Transverse colon (tissue), 4 donors: Measurements from ENCODE around the gene ANO9. TPM values are rescaled to one million over a fixed set of nuclear protein-coding genes. Genes with fewer than 3 reads are reported as not detected.

Experiments used
- DNase-seq: peaks from one replicate; pipeline ENCODE4 v3.0.0-alpha.2; 2019
- H3K27ac ChIP-seq, 4 donors: fragments of 200-600 bp; sonication (generic); 2 replicates each; pipeline ENCODE4 v1.5.1; 2016 to 2018; ENCODE audit warnings: inconsistent platforms in 4 of 4
- H3K27me3 ChIP-seq: fragments of 200-600 bp; sonication (generic); 2 replicates; pipeline ENCODE4 v1.5.1; 2017; ENCODE audit warnings: inconsistent platforms
- H3K36me3 ChIP-seq, 4 donors: fragments of 200-600 bp; sonication (generic); 2 replicates each; pipeline ENCODE4 v1.5.1; 2017 to 2019; ENCODE audit warnings: inconsistent platforms in 4 of 4
- H3K4me1 ChIP-seq, 4 donors: fragments of 200-600 bp; sonication (generic); 2 replicates each; pipeline ENCODE4 v1.5.1; 2017 to 2020; ENCODE audit warnings: inconsistent platforms in 4 of 4
- H3K4me3 ChIP-seq, 4 donors: fragments of 200-600 bp; sonication (generic); 1 replicate in 1 of 4; 2 replicates in 3 of 4; pipeline versions ENCODE4 v1.5.1 to v1.6.1; 2017 to 2019; ENCODE audit warnings: inconsistent platforms in 4 of 4
- H3K9me3 ChIP-seq, 2 donors: fragments of 200-600 bp; sonication (generic); 2 replicates each; pipeline ENCODE4 v1.5.1; 2017 to 2019; ENCODE audit warnings: inconsistent platforms in 2 of 2
- CTCF ChIP-seq, 5 experiments: fragments of 200-600 bp in 3 of 5; fragments of 450-650 bp in 2 of 5; sonication (generic) in 3 of 5; IDR thresholded peaks; 1 replicate in 2 of 5; 2 replicates in 3 of 5; pipeline ENCODE4 v1.5.1; 2016 to 2017; ENCODE audit warnings: antibody characterized with exemption in 5 of 5, inconsistent platforms in 3 of 5, mild to moderate bottlenecking in 2 of 5, moderate library complexity in 1 of 5
- EP300 ChIP-seq: sonication (generic); formaldehyde crosslinking; IDR thresholded peaks from one replicate; pipeline ENCODE4 v1.6.1; 2017; ENCODE audit warnings: antibody characterized with exemption, low read depth
- POLR2A ChIP-seq: fragments of 450-650 bp; IDR thresholded peaks from one replicate; pipeline ENCODE4 v1.6.1; 2016; ENCODE audit warnings: antibody characterized with exemption, mild to moderate bottlenecking, moderate library complexity
- POLR2AphosphoS5 ChIP-seq, 3 donors: sonication (generic); formaldehyde crosslinking; IDR thresholded peaks; one replicate each; pipeline ENCODE4 v1.6.1; 2016; ENCODE audit warnings: antibody characterized with exemption in 3 of 3
- WGBS, 2 donors: methylation state at CpG; one replicate each; pipeline ENCODE4 v1.1.5; 2018; ENCODE audit warnings: low coverage in 1 of 2; 5-methylcytosine and 5-hydroxymethylcytosine counted together
- in situ Hi-C, 4 donors: fragments of 200-750 bp; cut with MboI; loops; one replicate each; pipeline versions ENCODE4 v1.15.0 to v1.15.1; 2017; ENCODE audit warnings: low sequenced_read_pairs in 3 of 4, low pct_ligation_motif_present in 1 of 4, low pct_unique_long_range_greater_than_20kb in 1 of 4
- intact Hi-C: fragments of 100-400 bp; cut with DNase I; formaldehyde crosslinking; loops from one replicate; pipeline ENCODE4 v1.15.1; 2023; ENCODE audit warnings: low total_unique reads
- total RNA-seq, 4 donors: library from RNA; depleted of rRNA; stranded (reverse); fragments of >200 nt; gene quantifications; one replicate each; pipeline ENCODE4 v1.1.0, GENCODE V29; 2016

ANO9 gene
- total RNA-seq, 4 donors from 2014 or later = 117 to 490 (median 296) TPM

- in situ Hi-C loops = no loop called here
- no peak overlapping the region for H3K4me3 ChIP-seq
- 40 to 83% methylated on average over 1 to 34 of the region's 41 CpGs for WGBS, 2 donors
- no peak overlapping the region for H3K27ac ChIP-seq
- intact Hi-C loops = loop anchor here (10.0 kb wide), 1 partner anchor 72 kb away; the partner anchor contains the start of gene ANO9
- peaks cover 25% of the 10 kb centered on the region for H3K27me3 ChIP-seq
- H3K36me3 ChIP-seq = no peaks in the 10 kb centered on the region
- TF ChIP-seq POLR2A (no peak), POLR2AphosphoS5 (IDR thresholded peaks at IDR 0.05) (no peak), EP300 (no peak), CTCF (IDR thresholded peaks at IDR 0.05) (no peak)
- DNase-seq = no peak
- H3K9me3 ChIP-seq = no peaks in the 10 kb centered on the region
- H3K4me1 ChIP-seq = peaks cover 0 to 9% (median 8%) of the 10 kb centered on the region in 4 donors
Measured at GRCh38 chr11:372809-373715, 68.7 kb downstream of the ANO9 start.

GRCh38 chr11:371716-372590 is 69.9 kb downstream of the ANO9 start:
- Histone ChIP-seq H3K4me3 (no peak overlapping the region), H3K27ac (no peak overlapping the region), H3K27me3 (peaks cover 36% of the 10 kb centered on the region), H3K4me1 (peaks cover 0 to 10% (median 8%) of the 10 kb centered on the region in 4 donors), H3K36me3 (no peaks in the 10 kb centered on the region), H3K9me3 (no peaks in the 10 kb centered on the region)
- in situ Hi-C loops = no loop called here
- intact Hi-C loops = loop anchor here (10.0 kb wide), 1 partner anchor 73 kb away; the partner anchor contains the start of gene ANO9
- TF ChIP-seq POLR2AphosphoS5 (IDR thresholded peaks at IDR 0.05) (no peak), CTCF (IDR thresholded peaks at IDR 0.05) (no peak)
- WGBS, 2 donors = 84 to 100% methylated on average over 1 to 19 of the region's 19 CpGs
- no peak for DNase-seq

- Histone ChIP-seq H3K36me3 (no peaks in the 10 kb centered on the region), H3K4me3 (no peak overlapping the region), H3K27me3 (peaks cover 43% of the 10 kb centered on the region), H3K9me3 (no peaks in the 10 kb centered on the region), H3K4me1 (peaks cover 0 to 10% (median 8%) of the 10 kb centered on the region in 4 donors), H3K27ac (no peak overlapping the region)
- DNase-seq = no peak
- intact Hi-C loops (loop anchor here (10.0 kb wide), 1 partner anchor 74 kb away; the partner anchor contains the start of gene ANO9), in situ Hi-C loops (no loop called here)
- 88% methylated on average over 5 of the region's 5 CpGs; no CpG with 5 or more reads in 1 of the 2 donors for WGBS, 2 donors
- TF ChIP-seq POLR2A (no peak), CTCF (IDR thresholded peaks at IDR 0.05) (no peak), EP300 (no peak)
Measured at GRCh38 chr11:371051-371450, 70.8 kb downstream of the ANO9 start.
